Stimulated activated effector memory CD8-positive, alpha-beta T cell treated with anti-CD3 and anti-CD28 coated beads, Interleukin-12 subunit alpha, Interleukin-12 subunit beta, amount 100 ng/mL, for 72 hours (primary cell): ENCODE data around the gene FMNL1.

ENCODE experiments used
- ATAC-seq: fragments of 150-1000 bp; cut with Tn5 transposase; 2 replicates; pipeline ENCODE4 v1.10.0; 2021
- DNase-seq, 2 donors: peaks; one replicate each; pipeline ENCODE4 v3.0.0; 2021 to 2022; ENCODE audit warnings: low spot score in 2 of 2
- H3K27ac Mint-ChIP-seq: one replicate; pipeline ENCODE4 v1.8.0; 2022; ENCODE audit warnings: mild to moderate bottlenecking, mixed read lengths
- H3K36me3 Mint-ChIP-seq: one replicate; pipeline ENCODE4 v1.8.0; 2022; ENCODE audit warnings: mild to moderate bottlenecking, mixed read lengths
- H3K4me1 Mint-ChIP-seq: one replicate; pipeline ENCODE4 v1.8.0; 2022; ENCODE audit warnings: mixed read lengths
- H3K4me3 Mint-ChIP-seq: one replicate; pipeline ENCODE4 v1.8.0; 2022; ENCODE audit warnings: mild to moderate bottlenecking, mixed read lengths
- H3K9me3 Mint-ChIP-seq: one replicate; pipeline ENCODE4 v1.8.0; 2022; ENCODE audit warnings: mixed read lengths

The FMNL1 gene

DNA sequence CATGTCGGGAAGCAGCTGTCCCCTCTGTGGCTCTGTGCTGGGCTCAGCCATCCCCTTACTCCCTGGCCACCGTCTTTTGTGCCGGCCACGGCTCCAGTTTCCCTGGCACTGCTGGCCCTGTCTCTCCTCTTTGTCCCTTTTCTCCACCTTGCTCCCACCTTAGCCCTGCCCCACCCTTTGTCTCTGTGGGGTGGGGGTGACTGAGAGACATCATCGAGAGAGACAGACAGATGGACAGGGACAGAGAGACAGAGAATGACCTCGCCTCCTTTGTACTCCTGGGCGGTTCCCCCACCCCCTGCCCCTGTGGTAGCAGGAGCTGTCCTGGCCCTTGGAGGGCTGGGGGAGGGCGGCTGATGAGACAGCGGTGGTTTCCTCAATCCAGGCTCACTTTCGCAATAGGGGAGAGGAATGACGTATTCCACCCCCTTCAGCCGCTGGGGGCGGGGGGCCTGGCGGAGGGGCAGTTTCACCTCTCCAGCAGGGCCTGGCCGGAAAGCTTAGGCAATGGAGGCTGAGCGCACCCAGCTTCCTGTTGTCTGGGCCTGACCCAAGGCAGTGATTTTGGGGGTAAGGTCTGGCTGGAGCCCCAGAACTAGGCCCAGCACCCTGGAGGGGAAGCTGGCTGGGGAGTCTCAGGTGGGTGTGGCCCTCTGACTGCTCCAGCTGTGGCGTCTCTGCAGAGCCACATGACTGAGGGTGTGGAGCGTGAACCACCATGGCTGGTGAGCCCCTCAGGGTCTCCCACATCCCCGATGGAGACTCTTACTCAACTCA lies 7.3 kb downstream of the FMNL1 start:
- no peaks in the 10 kb centered on the region for H3K9me3 Mint-ChIP-seq
- peaks cover 96% of the 10 kb centered on the region for H3K36me3 Mint-ChIP-seq
- peaks cover 99% of the 10 kb centered on the region for H3K4me1 Mint-ChIP-seq
- DNase-seq (peak; percentile 76 to 95), ATAC-seq (peak; percentile 66)
- H3K27ac Mint-ChIP-seq, result peak overlapping the region; percentile 100
- peak overlapping the region; percentile 91 for H3K4me3 Mint-ChIP-seq

DNA sequence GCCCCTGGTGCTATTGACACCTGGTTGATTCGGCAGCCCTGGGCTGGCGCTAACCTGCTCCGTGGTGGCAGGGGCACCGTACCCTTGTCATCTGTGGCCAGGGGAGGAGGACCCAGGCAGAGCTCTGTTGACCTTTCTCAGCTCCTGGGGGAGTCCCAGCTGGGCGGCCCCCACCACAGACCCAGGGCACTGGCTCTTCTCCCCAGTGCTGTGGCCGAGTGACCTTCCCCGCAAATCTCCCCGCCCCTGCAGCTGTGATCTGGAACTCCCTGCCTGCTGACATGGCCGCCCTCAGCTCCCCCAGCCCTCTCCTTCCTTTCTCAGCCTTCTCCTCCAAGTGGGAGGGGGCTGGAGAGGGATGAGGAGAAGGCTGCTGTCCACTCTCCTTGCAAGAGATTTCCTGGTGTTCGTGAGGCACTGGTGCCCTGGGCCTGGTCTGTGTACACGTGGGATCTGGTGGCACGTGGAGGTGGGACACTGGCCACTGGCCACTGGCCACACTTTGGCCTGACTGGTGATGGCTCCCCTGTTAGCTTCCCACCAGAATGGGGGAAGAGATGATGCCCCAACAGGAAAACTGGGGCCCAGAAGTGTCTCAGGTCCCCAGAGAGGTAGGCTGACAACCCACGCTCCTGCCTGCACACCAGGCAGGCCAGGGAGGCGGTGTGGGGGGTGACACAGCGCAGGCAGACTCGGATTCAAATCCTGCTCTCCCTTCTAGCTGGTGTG lies 8.2 kb downstream of the FMNL1 start:
- Mint-ChIP-seq H3K4me3 (peak overlapping the region; percentile 91), H3K9me3 (no peaks in the 10 kb centered on the region), H3K4me1 (peaks cover 98% of the 10 kb centered on the region), H3K27ac (peak overlapping the region; percentile 100), H3K36me3 (peaks cover 98% of the 10 kb centered on the region)
- ATAC-seq (peak; percentile 20), DNase-seq (peak in 1 of 2 donors; percentile 75)

DNA sequence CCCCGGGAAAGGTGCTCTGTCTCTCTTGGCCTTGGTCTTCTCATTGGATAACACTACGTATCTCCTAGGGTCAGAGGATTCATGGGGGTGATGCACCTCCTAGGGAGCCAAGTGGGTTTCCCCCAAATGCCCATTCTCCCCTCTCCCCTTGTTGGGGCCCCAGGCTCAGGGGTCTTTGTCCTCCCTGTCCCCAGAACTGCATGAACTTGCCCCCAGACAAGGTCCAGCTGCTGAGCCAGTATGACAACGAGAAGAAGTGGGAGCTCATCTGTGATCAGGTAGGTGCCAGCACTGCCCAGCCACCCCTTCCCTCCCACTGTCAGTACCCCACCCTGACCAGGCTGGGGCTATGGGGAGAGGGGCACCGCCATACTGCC lies 8.7 kb downstream of the FMNL1 start:
- Mint-ChIP-seq H3K4me3 (peak overlapping the region; percentile 91), H3K9me3 (no peaks in the 10 kb centered on the region), H3K36me3 (peaks cover 98% of the 10 kb centered on the region), H3K27ac (peak overlapping the region; percentile 100), H3K4me1 (peaks cover 98% of the 10 kb centered on the region)
- DNase-seq, result no peak
- no peak for ATAC-seq

DNA sequence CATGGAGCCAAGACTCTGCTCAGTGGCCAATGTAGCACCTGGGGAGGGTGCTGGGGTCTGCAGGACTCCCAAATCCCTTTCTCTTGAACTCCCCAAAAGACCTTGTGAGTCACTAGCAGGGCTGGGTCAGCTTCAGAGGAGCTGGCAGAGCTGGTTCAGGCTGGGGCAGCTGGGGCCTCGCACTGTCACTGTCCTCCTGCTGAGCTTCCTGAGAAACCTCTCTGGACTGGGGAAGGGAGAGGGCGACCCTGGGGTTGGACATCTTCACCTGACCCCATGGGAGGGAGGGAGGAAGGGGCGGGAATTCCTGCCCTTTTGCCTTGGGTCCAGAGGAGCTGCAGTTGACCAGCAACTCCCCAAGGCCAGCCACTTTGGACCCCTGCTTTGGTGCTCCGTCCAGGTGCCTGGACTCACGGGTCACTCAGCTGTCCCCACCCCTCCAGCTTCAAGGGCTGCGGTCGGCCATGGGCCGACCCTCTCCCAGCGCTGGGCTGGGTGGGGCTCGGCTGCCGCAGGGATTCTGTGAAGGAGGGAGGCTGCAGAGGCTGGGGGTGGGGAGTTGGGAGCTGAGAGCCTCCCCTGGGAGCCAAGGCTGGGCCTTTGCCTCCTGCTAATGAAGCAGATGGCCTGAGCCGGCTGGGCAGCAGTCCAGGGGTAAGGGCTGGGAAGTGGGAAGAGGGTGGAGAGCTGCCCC lies 9.2 kb downstream of the FMNL1 start:
- DNase-seq (no peak), ATAC-seq (no peak)
- Mint-ChIP-seq H3K4me1 (peaks cover 98% of the 10 kb centered on the region), H3K27ac (peak overlapping the region; percentile 100), H3K4me3 (peak overlapping the region; percentile 91), H3K36me3 (peaks cover 98% of the 10 kb centered on the region), H3K9me3 (no peaks in the 10 kb centered on the region)

DNA sequence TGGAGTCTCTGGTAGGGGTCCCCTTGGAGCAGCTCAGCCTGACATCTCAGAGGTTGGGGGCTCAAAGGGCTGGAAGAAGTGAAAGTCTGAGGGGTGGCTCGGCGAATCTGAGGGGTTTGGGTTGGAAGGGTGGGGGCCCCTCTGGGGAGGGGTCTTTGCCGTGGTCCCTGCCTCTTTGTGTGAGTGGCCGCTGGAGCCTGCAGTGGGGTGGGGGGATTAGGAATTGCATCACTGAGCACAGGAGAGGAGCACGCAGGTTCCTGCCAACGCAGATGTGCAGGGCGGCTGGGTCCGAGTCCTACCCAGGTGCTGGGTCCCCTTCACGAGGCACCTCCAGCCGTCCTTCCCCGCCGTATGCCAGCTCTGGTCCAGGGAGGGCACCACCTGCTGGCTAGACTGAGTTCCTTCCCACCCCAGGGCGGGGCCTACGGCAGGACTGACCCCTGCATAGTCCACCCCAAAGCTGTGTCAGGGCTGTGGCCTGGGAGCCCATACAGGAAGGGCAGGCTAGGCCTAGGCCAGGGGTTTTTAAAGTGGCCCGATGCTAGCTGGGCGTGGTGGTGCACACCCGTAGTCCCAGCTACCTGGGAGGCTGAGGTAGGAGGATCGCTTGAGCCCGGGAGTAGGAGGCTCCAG lies 9.9 kb downstream of the FMNL1 start:
- ATAC-seq (no peak), DNase-seq (peak in 1 of 2 donors; percentile 56)
- Mint-ChIP-seq H3K36me3 (peaks cover 98% of the 10 kb centered on the region), H3K27ac (peak overlapping the region; percentile 100), H3K9me3 (no peaks in the 10 kb centered on the region), H3K4me3 (peak overlapping the region; percentile 91), H3K4me1 (peaks cover 93% of the 10 kb centered on the region)

DNA sequence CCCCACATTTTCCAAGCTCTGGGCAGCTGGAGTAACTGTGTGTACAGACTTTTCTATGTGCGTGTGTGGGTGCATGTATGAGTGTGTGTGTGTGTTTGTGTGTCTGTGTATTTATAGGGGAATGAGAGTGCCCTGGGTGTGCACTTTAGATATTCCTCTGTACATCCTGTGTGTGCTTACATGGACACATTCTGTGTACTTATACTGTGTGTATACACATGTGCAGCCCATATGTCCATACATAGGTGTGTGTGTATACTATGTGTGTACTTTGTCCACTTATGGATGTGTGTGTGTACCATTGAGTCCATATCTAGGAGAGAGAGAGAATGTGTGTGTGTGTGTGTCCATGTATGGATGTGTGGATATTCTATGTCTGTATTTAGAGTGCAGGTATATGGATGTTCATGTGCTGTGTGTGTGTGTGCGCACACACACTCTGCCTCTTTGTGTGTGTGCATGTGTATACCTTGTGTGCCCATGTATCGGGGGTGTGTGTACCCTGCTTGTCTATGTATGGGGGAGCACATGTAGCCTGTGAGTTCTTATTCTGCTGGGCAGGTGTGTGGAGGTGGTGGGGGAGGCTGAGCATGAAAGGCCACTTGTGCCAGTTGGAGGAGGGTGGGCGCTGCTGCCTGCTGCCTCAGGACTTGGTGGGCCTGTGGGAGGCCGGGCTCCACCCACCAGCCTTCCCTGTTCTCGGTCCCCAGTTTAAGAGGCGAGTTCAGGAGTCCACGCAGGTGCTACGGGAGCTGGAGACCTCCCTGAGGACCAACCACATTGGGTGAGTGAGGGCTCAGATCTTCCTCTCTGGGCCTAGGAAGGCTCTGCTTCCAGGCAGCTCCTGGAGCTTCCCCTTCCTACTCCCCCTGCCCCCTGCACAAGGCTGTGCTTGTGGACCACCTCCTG lies 11.1 kb downstream of the FMNL1 start:
- H3K27ac Mint-ChIP-seq, result peak overlapping the region; percentile 100
- peaks cover 91% of the 10 kb centered on the region for H3K4me1 Mint-ChIP-seq
- H3K9me3 Mint-ChIP-seq, result no peaks in the 10 kb centered on the region
- peak overlapping the region; percentile 91 for H3K4me3 Mint-ChIP-seq
- DNase-seq (no peak), ATAC-seq (no peak)
- peaks cover 98% of the 10 kb centered on the region for H3K36me3 Mint-ChIP-seq

DNA sequence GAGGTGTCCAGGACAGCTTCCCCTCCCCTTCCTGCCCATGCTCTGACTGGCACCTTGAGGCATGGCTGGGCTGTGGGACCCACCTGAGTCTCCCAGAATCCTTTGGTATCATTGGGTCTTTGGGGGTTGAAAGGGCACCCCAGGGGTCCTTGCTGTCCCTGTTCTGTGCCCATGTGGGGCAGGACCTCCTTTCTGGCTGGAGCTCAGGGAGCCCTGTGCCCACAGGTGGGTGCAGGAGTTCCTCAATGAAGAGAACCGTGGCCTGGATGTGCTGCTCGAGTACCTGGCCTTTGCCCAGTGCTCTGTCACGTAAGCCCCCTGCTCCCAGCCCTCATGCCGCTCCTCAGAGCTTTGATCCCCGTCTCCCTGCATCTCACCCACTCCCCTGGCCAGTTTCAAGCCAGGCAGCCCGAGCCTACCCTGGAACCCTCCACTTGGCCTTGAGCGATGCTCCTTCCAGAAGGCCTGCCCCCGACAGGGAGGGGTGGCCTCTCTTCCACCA lies 11.8 kb downstream of the FMNL1 start:
- no peaks in the 10 kb centered on the region for H3K9me3 Mint-ChIP-seq
- no peak for DNase-seq
- H3K27ac Mint-ChIP-seq, result peak overlapping the region; percentile 100
- peak overlapping the region; percentile 91 for H3K4me3 Mint-ChIP-seq
- H3K4me1 Mint-ChIP-seq, result peaks cover 91% of the 10 kb centered on the region
- ATAC-seq, result no peak
- H3K36me3 Mint-ChIP-seq, result peaks cover 98% of the 10 kb centered on the region

DNA sequence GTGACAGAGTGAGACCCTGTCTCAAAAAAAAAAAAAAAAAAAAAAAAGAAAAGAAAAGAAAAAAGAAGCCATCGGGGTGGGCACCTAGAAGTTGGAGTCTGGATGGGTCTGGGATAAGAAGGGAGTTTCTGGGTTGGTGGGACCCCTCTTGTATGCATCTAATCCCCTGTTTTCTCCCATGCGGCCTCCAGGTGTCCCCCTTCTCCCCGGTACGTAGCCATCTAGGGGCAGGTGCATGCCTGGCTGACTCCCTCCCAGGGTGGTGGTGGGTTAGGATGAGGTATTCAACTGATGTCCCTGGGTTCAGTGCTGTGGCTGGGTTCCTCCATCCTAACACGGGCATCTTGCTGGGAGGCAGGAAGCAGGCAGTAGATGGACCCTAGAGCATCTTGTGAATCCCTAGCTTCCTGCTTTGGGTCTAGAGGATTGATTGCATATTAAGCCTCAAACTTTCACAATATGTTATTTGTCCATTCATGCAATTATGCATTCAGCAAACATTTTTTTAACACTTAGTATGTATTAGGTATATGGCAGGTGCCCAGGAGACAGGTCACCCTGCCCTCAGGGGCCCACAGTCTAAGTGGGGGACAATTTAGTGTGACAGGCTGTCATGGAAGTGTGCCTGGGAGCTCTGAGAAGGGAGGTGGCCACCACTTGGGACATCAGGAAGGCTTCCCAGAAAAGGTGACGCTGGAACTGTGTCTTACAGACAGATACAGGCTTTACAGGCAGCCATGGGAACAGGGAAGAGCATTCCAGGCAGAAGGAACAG lies 13.1 kb downstream of the FMNL1 start:
- Mint-ChIP-seq H3K4me1 (peaks cover 87% of the 10 kb centered on the region), H3K9me3 (no peaks in the 10 kb centered on the region), H3K4me3 (peak overlapping the region; percentile 91), H3K27ac (peak overlapping the region; percentile 100), H3K36me3 (peaks cover 98% of the 10 kb centered on the region)
- ATAC-seq (peak; percentile 39), DNase-seq (peak in 1 of 2 donors; percentile 61)

DNA sequence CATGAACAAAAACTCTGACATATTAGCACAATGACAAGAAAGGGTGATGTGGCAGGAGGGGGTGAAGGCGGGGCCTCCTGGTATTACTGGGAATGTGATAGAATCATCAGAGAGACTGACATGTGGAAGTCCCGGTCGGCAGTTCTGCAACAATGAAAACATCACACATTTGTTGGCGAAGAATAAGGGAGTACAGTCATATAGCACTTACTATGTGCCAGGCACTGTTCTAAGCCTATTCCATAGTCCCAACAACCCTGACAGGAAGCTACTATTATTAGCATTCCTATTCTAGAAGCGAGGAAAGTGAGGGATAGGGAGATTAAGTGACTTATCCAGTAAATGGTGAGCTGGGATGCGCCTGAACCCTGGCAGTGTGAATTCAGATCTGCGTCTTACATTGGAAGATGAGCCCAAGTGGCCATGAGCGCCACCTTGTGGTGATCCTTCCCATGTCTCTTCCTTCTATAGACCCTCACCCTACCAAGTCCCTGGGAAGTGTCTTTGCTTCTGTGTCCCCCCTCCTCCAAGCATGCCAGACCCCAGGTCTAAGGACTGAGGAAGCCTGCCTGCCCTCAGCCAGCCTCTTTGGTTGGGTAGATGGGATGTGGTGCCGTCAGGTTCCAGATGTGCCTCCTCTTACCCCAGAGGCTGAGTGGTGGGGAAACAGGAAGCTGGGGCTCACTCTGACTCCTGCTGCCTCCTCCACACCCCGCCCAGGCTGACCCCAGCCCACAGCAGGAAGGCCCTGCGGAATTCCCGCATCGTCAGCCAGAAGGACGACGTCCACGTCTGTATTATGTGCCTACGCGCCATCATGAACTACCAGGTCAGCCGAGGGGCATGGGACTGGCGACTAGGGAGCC lies 14.0 kb downstream of the FMNL1 start:
- Mint-ChIP-seq H3K9me3 (no peaks in the 10 kb centered on the region), H3K4me3 (peak overlapping the region; percentile 91), H3K27ac (peak overlapping the region; percentile 100), H3K36me3 (peaks cover 98% of the 10 kb centered on the region), H3K4me1 (peaks cover 79% of the 10 kb centered on the region)
- DNase-seq (peak; percentile 67 to 85), ATAC-seq (peak; percentile 69)

DNA sequence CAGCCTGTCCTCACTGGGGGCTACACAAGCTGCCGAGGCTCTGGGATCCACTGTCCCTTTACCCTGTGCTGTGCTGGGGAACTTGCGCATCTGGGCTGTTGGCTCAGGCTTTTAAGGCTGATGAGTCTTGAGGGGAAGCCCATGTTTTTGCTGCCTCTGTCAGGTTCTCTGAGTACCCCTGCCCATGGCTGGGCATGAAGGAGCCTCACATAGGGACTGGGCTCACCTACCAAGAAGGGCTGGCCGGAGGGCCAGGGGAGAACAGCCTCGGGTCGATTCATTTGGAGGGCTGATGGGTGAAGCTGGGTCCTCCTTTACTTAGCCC lies 14.6 kb downstream of the FMNL1 start:
- ATAC-seq, result no peak
- H3K27ac Mint-ChIP-seq, result no peak overlapping the region
- H3K9me3 Mint-ChIP-seq, result no peaks in the 10 kb centered on the region
- H3K36me3 Mint-ChIP-seq, result peaks cover 100% of the 10 kb centered on the region
- H3K4me3 Mint-ChIP-seq, result no peak overlapping the region
- H3K4me1 Mint-ChIP-seq, result peaks cover 73% of the 10 kb centered on the region
- no peak for DNase-seq

DNA sequence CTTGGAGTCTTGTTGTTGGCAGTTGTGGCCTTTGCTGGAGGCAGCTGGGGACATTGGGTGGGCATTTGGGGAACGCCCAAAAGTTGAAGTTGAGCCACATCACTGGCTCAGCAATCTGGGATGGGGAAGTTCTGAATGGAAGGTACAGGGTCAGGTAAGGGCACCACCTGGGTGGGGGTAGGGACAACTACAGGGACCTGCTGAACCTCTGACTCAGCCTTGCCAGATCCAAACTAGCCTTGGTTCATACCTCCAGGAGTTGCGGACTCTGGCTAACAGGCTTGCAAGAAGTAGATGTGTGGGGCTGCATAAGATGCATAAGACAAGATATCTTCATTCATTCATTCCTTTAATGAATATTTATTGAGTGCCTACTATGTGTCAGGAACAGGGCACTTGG lies 16.0 kb downstream of the FMNL1 start:
- H3K4me1 Mint-ChIP-seq, result peaks cover 62% of the 10 kb centered on the region
- no peaks in the 10 kb centered on the region for H3K9me3 Mint-ChIP-seq
- ATAC-seq (no peak), DNase-seq (no peak)
- peak overlapping the region; percentile 82 for H3K27ac Mint-ChIP-seq
- no peak overlapping the region for H3K4me3 Mint-ChIP-seq
- H3K36me3 Mint-ChIP-seq, result peaks cover 100% of the 10 kb centered on the region

DNA sequence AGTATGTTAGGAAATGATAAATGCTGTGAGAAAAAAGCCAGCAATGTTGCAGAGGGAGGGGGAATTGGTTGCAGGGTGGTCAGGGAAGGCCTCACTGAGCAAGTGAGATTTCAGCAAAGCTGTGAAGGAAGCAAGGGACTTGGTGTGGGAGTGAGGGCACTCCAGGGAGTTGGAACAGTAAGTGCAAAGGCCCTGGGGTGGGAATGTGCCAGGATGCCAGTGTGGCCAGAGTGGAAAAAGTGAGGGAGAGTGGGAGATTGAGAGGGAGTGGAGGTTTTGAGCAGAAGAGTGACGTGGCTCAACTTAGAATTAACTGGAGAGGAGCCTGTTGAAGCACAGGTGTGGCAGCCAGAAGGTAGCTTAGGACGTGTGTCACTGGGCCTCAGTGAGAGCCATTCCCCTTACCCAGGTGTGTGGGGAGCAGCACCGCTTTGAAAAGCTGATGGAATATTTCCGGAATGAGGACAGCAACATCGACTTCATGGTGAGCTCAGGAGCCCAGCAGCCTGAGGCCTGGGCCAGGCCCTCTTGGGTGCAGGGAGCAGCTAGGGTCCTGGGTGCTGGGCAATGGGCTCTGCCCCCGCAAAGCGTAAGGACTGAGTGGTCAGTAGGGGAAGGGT lies 16.6 kb downstream of the FMNL1 start:
- H3K27ac Mint-ChIP-seq, result peak overlapping the region; percentile 82
- H3K4me3 Mint-ChIP-seq, result no peak overlapping the region
- peaks cover 100% of the 10 kb centered on the region for H3K36me3 Mint-ChIP-seq
- ATAC-seq (no peak), DNase-seq (no peak)
- no peaks in the 10 kb centered on the region for H3K9me3 Mint-ChIP-seq
- peaks cover 61% of the 10 kb centered on the region for H3K4me1 Mint-ChIP-seq

DNA sequence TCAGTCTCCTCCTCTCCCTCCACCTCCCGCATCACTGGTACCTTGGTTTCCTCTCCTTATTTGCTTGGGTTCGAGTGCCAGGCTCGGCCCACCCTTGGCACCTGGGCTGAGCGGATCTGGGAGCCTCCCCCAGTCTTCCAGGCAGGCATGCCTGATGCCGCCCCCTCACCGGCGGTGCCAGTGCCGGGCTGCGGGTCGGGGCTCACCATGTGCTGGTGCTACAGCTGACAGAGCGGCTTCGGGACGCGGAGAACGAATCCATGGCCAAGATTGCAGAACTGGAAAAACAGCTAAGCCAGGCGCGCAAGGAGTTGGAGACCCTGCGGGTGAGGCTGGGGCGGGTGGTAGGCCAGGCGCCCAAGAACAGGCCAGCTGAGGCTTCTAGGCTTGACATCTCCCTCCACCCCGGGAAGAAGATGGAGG lies 19.2 kb downstream of the FMNL1 start:
- peak overlapping the region; percentile 82 for H3K27ac Mint-ChIP-seq
- no peak overlapping the region for H3K4me3 Mint-ChIP-seq
- DNase-seq, result no peak
- no peak for ATAC-seq
- H3K36me3 Mint-ChIP-seq, result peaks cover 100% of the 10 kb centered on the region
- peaks cover 53% of the 10 kb centered on the region for H3K4me1 Mint-ChIP-seq
- H3K9me3 Mint-ChIP-seq, result no peaks in the 10 kb centered on the region
